Motor neuron (in vitro differentiated cells): ENCODE data around the gene CD5L. TPM values are rescaled to one million over a fixed set of nuclear protein-coding genes. Genes with fewer than 3 reads are reported as not detected.

Experiments used
- ATAC-seq, 8 experiments: fragments of 200-7000 bp; cut with Tn5 transposase; replicated peaks in 6 of 8; 2 replicates each; pipeline ENCODE4 v1.8.0; 2021; ENCODE audit warnings: mild to moderate bottlenecking in 8 of 8, moderate library complexity in 8 of 8
- H3K27ac ChIP-seq, 2 donors: fragments of 250-450 bp; sonication (Bioruptor Pico); 2 replicates each; pipeline ENCODE4 v1.9.0; 2021; ENCODE audit warnings: antibody characterized with exemption in 2 of 2, mild to moderate bottlenecking in 2 of 2, moderate library complexity in 1 of 2
- H3K4me1 ChIP-seq, 2 donors: fragments of 250-450 bp; sonication (Bioruptor Pico); replicated peaks in 1 of 2; 2 replicates each; pipeline ENCODE4 v1.6.1; 2021; ENCODE audit warnings: antibody characterized with exemption in 2 of 2, mild to moderate bottlenecking in 2 of 2, moderate library complexity in 1 of 2
- H3K4me3 ChIP-seq, 5 donors: fragments of 250-450 bp; sonication (Bioruptor Pico); 2 replicates each; pipeline ENCODE4 v1.9.0; 2021; ENCODE audit warnings: antibody characterized with exemption in 5 of 5, mild to moderate bottlenecking in 5 of 5, moderate library complexity in 4 of 5
- WGBS, 10 experiments: fragments of 450-650 bp; shearing (Covaris generic); methylation state at CpG; one replicate each; pipeline ENCODE4 v1.0.0; 2022; 5-methylcytosine and 5-hydroxymethylcytosine counted together
- in situ Hi-C, 9 experiments: fragments of 400-800 bp; cut with MboI; loops; one replicate each; pipeline ENCODE4 v1.15.0; 2021; ENCODE audit warnings: low sequenced_read_pairs in 9 of 9, low pct_unique_long_range_greater_than_20kb in 2 of 9; ENCODE audit not compliant: unreplicated experiment in 9 of 9
- total RNA-seq, 8 experiments: library from RNA; unstranded; fragments of 300-600 nt; gene quantifications; 2 replicates each; pipeline versions ENCODE4 v1.2.3 to v1.2.4, GENCODE V29; 2022

CD5L gene
- total RNA-seq, 8 experiments from 2014 or later = 0.08 to 0.28 TPM; not detected in 6

DNA sequence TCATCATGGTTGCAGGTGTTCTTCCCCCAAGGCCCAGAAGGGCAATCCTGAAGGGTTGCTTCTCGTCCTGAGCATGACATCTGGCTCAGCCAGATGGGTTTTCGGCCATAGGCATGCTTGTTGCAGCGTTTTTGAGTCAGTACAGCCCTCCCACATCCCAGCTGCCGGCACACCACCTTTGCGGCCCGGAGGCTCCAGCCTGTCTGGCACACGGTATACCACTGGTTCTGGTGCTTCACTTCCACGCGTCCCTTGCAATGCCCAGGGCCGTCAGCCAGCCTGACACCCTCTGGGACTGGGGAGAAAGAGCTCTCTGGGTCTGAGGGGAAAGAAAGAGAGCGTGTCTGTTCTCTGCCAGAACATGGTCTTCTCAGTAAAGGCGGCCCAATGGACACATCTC lies 7.2 kb downstream of the CD5L start:
- Histone ChIP-seq H3K4me3 (no peak overlapping the region), H3K4me1 (no peaks in the 10 kb centered on the region), H3K27ac (no peak overlapping the region)
- 83 to 96% (median 89%) methylated on average over 3 to 12 of the region's 12 CpGs; no CpG with 5 or more reads in 5 of the 10 experiments for WGBS, 10 experiments
- in situ Hi-C loops = no loop called here
- ATAC-seq = no peak

DNA sequence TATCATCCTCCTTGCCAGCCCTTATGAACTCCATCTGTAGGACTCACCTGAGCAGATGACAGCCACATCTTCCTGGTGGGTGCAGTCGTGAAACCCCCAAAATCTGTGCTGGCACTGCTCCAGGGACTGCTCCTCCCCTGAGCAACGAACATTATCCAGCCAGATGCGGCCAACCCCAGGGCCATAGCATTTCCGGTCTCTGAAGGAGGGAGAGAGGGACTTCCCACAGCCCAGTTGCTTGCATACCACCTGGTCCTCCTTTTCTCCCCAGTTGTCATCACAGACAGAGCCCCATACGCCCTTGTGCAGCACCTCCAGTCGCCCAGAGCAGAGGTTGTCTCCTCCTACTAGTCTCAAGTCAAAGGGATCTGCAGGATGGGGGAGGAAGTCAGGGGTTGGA lies 8.5 kb downstream of the CD5L start:
- in situ Hi-C loops = no loop called here
- no peaks in the 10 kb centered on the region for H3K4me1 ChIP-seq
- no peak overlapping the region for H3K4me3 ChIP-seq
- 0 to 83% (median 78%) methylated on average over 1 to 6 of the region's 6 CpGs; no CpG with 5 or more reads in 5 of the 10 experiments for WGBS, 10 experiments
- no peak for ATAC-seq
- H3K27ac ChIP-seq = no peak overlapping the region

DNA sequence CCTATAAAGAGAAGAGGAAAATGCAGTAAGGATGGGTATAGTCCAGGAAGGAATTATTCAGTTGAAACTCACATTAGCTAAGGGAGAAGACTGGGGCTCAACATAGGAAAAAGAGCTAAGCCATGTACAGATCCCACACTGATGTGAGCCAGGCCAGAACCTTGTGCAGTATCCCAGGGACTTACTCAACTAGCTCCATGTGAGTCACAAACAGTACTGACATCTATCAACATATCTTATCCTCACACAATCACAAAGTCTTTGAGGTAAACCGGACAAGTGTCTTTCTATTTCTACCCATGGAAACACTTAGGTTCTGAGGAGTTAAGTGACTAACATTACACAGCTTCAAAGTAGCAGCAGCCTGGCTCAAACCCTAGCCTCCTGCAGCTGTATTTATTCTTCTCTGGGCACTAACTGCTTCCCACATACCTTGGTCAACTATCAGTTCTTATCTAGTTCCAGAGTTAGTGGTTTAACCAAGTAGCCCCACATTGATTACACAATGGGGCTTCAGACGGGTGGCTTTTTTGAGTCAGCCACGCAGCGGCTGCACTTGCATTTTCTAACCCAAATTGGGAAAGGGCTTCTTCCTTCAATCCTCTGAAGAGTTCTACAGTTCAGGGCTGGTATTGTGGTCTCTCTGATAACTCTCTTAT lies 9.5 kb downstream of the CD5L start:
- H3K4me3 ChIP-seq = no peak overlapping the region
- no peaks in the 10 kb centered on the region for H3K4me1 ChIP-seq
- 0 to 94% (median 57%) methylated on average over 1 to 4 of the region's 4 CpGs; no CpG with 5 or more reads in 3 of the 10 experiments for WGBS, 10 experiments
- in situ Hi-C loops = no loop called here
- H3K27ac ChIP-seq = no peak overlapping the region
- no peak for ATAC-seq

DNA sequence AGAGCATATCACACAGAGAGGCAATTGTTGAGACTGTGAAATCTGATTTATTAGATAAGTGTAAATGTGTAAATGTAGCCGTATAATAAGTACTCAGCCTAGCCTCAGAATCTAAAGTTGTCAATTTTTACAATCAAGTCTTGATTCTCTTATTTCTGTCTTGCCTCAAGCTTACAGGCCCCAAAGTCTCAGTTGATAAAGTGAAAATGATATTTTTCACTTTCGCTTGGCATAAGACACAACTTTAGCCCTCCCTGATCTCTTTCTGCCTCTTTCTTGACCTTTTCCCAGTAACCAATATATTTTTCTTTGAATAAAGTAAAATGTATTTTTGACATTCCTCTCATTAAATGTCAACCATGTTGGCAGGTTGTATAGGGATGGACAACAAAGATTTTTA lies 10.7 kb downstream of the CD5L start:
- Histone ChIP-seq H3K27ac (no peak overlapping the region), H3K4me3 (no peak overlapping the region), H3K4me1 (no peaks in the 10 kb centered on the region)
- 0 to 94% (median 76%) methylated on average over 1 to 2 of the region's 2 CpGs for WGBS, 10 experiments
- in situ Hi-C loops = no loop called here
- no peak for ATAC-seq

DNA sequence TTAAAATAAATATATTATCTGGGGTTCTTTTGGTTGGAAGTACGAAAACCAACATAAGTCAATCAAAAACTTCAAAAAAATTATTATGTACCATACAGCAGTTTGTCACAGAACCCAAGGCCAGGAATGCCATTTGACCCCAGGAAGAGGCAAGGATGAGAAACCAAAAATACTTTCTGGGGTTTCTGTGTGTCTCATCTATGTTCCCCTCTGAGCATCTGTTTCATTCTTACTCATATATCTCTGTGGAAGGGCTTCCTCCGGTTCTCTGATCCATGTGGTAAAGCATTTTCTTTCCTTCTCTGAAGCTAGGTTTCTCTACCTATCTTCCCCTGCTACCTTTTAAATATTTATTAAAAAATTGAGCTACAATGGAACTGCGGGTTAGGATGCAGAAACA lies 11.9 kb downstream of the CD5L start:
- no peak for ATAC-seq
- H3K27ac ChIP-seq = no peak overlapping the region
- no peak overlapping the region for H3K4me3 ChIP-seq
- no peaks in the 10 kb centered on the region for H3K4me1 ChIP-seq
- 11 to 100% (median 84%) methylated on average over 1 to 3 of the region's 3 CpGs for WGBS, 10 experiments
- in situ Hi-C loops = no loop called here

DNA sequence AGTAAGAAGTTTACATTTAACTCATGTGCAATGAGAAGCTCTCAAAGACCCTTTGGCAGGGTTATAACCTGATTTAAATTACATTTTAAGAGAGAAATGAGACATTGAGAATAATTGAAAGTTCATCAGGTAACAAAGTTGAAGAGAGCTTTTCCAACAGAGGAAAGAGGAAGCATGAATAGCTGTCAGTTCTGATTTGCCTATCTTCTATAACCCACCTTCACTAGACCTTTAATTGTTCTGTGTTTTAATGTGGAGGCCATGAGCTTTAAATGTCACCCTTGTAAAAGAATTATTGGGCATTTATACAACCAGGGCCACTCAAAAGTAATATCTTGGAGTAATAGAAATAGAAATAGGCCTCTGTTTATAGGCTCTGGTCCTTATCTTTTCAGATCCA lies 12.4 kb downstream of the CD5L start:
- no peak overlapping the region for H3K27ac ChIP-seq
- H3K4me1 ChIP-seq = no peaks in the 10 kb centered on the region
- in situ Hi-C loops = no loop called here
- no peak overlapping the region for H3K4me3 ChIP-seq
- no peak for ATAC-seq

DNA sequence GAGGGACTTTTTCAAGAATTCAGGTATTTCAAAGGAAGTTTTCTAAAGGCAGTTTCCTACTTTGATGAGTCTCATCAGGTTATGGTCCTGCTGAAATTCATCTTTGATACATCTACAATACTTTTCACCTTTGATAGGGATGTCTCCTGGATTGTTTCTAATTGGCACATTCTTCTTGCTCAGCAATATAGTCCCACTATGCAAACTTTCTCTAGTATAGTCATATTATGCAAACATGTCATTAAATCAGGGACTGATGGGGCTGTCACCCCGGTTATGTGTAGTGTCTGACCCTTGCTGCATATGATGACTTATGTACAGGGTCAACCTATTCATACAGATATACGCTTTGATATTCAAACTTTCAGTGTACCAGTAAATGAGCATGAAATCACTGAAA lies 21.3 kb downstream of the CD5L start:
- in situ Hi-C loops = no loop called here
- 0 to 100% (median 68%) methylated on average over 1 to 2 of the region's 2 CpGs for WGBS, 10 experiments
- no peaks in the 10 kb centered on the region for H3K4me1 ChIP-seq
- H3K27ac ChIP-seq = no peak overlapping the region
- H3K4me3 ChIP-seq = no peak overlapping the region
- ATAC-seq = no peak

GRCh38 chr1:157819896-157820295 lies 21.7 kb downstream of the CD5L start, which contains the start of gene FCRL1:
TSS of gene FCRL1 (minus strand) at chr1:157820120. CDS start at chr1:157820037, 83 bp downstream.
- WGBS, 10 experiments = 0 to 93% (median 43%) methylated on average over 1 to 3 of the region's 3 CpGs; no CpG with 5 or more reads in 2 of the 10 experiments
- no peaks in the 10 kb centered on the region for H3K4me1 ChIP-seq
- H3K4me3 ChIP-seq = no peak within 1 kb of the TSS
- H3K27ac ChIP-seq = no peak within 1 kb of the TSS
- in situ Hi-C loops = no loop called here
- no peak for ATAC-seq

- ATAC-seq = no peak
- Histone ChIP-seq H3K4me3 (no peak overlapping the region), H3K27ac (no peak overlapping the region), H3K4me1 (no peaks in the 10 kb centered on the region)
- WGBS, 10 experiments = 0 to 80% (median 59%) methylated on average over 2 of the region's 2 CpGs; no CpG with 5 or more reads in 3 of the 10 experiments
- in situ Hi-C loops = no loop called here
Observed at GRCh38 chr1:157819215-157819614, 22.4 kb downstream of the CD5L start.

GRCh38 chr1:157813269-157813668 lies 28.3 kb downstream of the CD5L start:
- in situ Hi-C loops = no loop called here
- no peaks in the 10 kb centered on the region for H3K4me1 ChIP-seq
- H3K4me3 ChIP-seq = no peak overlapping the region
- 0 to 82% (median 63%) methylated on average over 1 of the region's 1 CpG; no CpG with 5 or more reads in 1 of the 10 experiments for WGBS, 10 experiments
- no peak overlapping the region for H3K27ac ChIP-seq
- ATAC-seq = no peak

GRCh38 chr1:157806431-157807149 lies 35.0 kb downstream of the CD5L start:
- Histone ChIP-seq H3K4me1 (no peaks in the 10 kb centered on the region), H3K27ac (no peak overlapping the region), H3K4me3 (no peak overlapping the region)
- WGBS, 10 experiments = 0 to 100% (median 62%) methylated on average over 1 to 6 of the region's 6 CpGs; no CpG with 5 or more reads in 1 of the 10 experiments
- no peak for ATAC-seq
- in situ Hi-C loops = no loop called here

DNA sequence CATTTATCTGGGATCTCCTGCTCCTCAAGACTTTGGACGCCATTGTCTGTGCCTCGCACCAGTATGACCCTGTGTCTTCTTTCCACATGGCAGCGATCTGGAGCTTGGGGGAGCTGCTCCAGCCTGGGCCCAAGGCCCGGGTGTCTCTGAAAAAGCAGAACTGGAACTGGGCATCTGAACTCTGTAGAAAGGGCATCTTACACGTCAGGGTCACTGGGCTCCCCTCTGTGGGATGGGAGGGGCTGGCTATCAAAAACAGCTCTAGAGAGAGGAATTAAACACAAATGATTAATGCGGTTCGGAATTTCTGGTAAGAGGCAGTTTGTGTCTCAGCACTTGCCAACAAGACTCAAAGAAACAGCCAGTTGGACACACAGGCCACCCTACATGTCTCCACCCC lies 37.8 kb downstream of the CD5L start:
- WGBS, 10 experiments = 2 to 83% (median 78%) methylated on average over 2 to 7 of the region's 7 CpGs; no CpG with 5 or more reads in 5 of the 10 experiments
- in situ Hi-C loops = no loop called here
- ATAC-seq = no peak
- no peak overlapping the region for H3K4me3 ChIP-seq
- H3K27ac ChIP-seq = no peak overlapping the region
- no peaks in the 10 kb centered on the region for H3K4me1 ChIP-seq

DNA sequence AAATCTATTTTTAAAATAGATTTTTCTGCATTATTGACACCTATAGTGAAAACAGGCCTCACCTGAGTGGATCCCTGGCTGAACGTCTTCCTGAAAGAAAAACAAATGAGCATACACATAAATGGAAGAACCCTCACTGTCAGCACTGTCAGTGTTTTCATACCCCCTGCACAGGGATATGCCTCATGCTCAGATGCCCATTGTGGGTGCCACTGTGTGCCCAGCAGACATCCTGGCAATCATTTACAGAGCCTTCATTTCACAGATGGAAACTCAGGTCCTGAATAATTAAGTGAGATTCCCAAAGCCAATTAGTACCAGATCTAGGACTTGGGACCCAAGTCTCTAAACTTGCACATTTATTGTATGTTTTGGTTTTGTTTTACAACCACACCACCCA lies 41.6 kb downstream of the CD5L start:
- 0 to 100% (median 63%) methylated on average over 1 of the region's 1 CpG; no CpG with 5 or more reads in 1 of the 10 experiments for WGBS, 10 experiments
- in situ Hi-C loops = no loop called here
- no peak overlapping the region for H3K27ac ChIP-seq
- ATAC-seq = no peak
- no peak overlapping the region for H3K4me3 ChIP-seq
- H3K4me1 ChIP-seq = no peaks in the 10 kb centered on the region

- ATAC-seq = peak in 1 of 8 experiments; percentile 73
- 10 to 100% (median 81%) methylated on average over 2 to 5 of the region's 5 CpGs; no CpG with 5 or more reads in 1 of the 10 experiments for WGBS, 10 experiments
- Histone ChIP-seq H3K27ac (no peak overlapping the region), H3K4me3 (no peak overlapping the region), H3K4me1 (no peaks in the 10 kb centered on the region)
- in situ Hi-C loops = no loop called here
Observed at GRCh38 chr1:157798211-157798610, 43.4 kb downstream of the CD5L start.
